Mammary epithelial cell (primary cell): Measurements from ENCODE around the gene NPVF.

ENCODE experiments used
- EZH2 ChIP-seq: IDR thresholded peaks from 2 replicates; pipeline ENCODE4 v1.6.1; 2012; ENCODE audit warnings: low read length, inconsistent platforms, borderline replicate concordance
- TF ChIP-seq, protein P1 (sequence below), 2 donors: IDR thresholded peaks in 1 of 2; conservative IDR thresholded peaks in 1 of 2; 2 replicates each; pipeline ENCODE4 v1.5.1; 2011 to 2012; ENCODE audit warnings: inconsistent platforms in 2 of 2, low read length in 2 of 2, mild to moderate bottlenecking in 2 of 2, control low read depth in 1 of 2, low read depth in 1 of 2; ENCODE audit not compliant: insufficient read depth in 1 of 2; ENCODE audit errors: extremely low read depth in 1 of 2

- TF ChIP-seq, protein P1, sequence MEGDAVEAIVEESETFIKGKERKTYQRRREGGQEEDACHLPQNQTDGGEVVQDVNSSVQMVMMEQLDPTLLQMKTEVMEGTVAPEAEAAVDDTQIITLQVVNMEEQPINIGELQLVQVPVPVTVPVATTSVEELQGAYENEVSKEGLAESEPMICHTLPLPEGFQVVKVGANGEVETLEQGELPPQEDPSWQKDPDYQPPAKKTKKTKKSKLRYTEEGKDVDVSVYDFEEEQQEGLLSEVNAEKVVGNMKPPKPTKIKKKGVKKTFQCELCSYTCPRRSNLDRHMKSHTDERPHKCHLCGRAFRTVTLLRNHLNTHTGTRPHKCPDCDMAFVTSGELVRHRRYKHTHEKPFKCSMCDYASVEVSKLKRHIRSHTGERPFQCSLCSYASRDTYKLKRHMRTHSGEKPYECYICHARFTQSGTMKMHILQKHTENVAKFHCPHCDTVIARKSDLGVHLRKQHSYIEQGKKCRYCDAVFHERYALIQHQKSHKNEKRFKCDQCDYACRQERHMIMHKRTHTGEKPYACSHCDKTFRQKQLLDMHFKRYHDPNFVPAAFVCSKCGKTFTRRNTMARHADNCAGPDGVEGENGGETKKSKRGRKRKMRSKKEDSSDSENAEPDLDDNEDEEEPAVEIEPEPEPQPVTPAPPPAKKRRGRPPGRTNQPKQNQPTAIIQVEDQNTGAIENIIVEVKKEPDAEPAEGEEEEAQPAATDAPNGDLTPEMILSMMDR (conservative IDR thresholded peaks at IDR 0.05 in 1 of 2, IDR thresholded peaks at IDR 0.05 in 1 of 2; ENCODE audit: extremely low read depth in 1 of 2, insufficient read depth in 1 of 2, low read depth in 1 of 2, low read length in 2 of 2) = no peak
- TF ChIP-seq EZH2 = no peak
Observed at GRCh38 chr7:25235471-25235870, 7.2 kb upstream of the NPVF start.
